ENCODE measurements around the gene WSB1.

Gene WSB1

DNA sequence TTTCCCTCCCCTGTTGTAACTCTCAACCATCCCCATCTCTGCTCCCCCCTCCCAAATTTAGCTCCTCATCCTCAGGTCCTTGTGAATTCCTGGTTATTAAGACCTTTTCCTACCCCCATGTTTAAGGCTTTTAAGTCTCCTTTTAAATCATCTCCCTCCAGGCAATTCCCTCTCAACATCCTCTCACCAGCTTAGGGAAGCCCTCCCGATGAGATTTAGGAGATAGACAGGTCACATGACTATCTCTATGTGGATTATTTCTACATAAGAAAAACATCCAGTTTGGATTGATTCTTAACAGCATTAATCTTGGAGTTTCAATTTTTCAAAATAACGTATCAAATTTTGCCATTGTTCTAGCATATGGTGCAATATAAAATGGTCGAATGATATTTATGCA lies 12.5 kb upstream of the WSB1 start:
- DNase-seq = no peak

DNA sequence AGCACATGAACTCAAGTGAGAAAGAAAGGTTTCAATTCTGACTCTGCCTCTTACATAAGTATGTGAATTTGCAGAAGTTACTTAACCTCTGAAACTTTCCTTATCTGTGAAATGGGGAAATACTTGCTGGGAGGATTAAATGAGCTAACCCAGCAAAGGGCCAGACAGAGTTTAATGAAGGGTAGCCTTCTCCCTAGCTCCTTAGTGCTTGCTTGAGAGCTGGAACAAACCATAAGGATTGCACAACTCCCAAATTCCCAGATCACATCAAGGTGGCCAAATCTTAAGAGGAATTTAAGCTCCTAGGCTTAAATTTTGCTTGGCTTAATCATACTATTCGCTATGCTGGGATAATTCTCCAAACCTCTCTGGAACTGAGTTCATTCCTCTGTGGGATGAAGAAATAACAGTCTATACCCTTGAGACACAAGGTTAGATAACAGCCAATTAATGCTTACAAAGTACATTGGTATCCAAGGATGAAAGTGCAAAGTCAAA lies 11.8 kb upstream of the WSB1 start:
- no peak for DNase-seq

DNA sequence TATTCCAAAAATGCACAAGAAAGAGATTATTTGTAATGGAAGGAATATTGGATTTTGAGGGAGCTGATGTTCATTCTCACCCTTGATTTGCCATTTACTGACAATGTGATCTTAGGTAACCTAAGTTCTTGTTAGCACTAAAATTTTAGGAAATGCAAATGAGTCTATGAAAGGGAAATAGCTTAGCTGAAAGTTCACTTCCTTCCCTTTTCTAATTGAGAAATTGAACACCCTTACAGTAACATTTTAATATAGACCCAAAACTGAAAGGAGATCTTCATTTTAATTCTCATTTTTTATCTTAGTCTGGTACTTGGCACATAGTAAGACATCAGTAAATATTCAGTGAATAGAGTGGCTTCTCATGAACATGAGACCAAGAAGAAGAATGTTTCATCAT lies 10.9 kb upstream of the WSB1 start:
- DNase-seq = no peak

DNA sequence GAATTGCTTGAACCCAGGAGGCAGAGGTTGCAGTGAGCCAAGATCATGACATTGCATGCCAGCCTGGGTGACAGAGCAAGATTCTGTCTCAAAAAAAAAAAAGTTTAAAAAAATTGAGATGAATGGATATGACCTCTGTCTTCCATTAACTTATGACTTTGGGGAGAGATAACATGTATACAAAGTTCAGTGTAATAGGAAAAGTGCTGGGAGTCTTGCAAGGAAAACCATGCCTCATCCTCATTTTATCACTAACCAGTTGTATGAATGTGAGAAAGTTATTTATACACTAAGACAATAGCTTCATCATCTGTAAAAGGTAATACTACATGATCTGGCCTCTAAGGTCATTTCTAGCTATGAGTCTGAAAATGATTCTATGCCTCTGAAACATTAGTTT lies 10.2 kb upstream of the WSB1 start:
- DNase-seq = no peak

DNA sequence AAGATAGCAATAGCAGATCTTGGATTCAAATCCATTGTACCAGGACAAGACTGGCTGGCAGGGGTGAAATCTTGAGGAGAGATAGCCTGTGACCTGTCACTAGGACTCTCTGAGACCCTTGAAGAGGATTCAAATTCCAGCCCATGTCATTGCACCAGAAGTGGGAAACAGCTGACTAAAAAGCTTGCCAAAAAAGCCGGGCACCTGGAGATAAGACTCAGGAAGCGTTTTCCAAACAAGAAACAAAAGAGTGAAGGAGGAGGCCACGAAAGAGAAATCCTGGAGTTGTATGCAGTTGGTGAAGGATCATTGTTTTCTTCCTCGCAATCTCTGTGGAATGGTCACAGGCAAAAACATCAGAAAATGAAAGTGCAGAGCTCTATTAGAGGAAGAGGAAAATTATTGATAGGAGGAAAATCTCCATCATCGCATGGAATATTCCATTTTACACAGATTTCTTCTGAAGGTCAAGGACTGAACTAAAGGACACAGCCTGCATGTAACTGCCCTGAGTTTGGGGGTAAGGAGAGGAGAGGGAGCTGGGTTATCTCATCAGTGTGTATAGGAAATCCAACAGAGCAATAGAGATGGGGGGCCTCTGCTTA lies 9.0 kb upstream of the WSB1 start:
- no peak for DNase-seq

DNA sequence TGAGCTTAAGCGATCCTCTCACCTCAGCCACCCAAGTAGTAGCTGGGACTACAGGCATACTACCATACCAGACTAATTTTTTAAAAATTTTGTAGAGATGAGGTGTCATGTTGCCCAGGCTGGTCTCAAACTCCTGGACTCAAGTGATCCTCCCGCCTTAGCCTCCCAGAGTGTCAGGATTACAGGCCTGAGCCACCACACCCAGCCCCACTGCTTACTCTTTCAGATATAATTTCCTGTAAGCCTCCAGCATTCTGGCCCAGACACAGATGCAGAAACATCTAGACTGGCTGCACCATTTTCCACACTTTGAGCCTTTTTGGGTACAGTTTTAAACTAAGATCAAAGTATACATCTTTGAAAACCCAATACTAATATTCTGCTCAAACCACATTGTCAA lies 8.4 kb upstream of the WSB1 start:
- DNase-seq = no peak

DNA sequence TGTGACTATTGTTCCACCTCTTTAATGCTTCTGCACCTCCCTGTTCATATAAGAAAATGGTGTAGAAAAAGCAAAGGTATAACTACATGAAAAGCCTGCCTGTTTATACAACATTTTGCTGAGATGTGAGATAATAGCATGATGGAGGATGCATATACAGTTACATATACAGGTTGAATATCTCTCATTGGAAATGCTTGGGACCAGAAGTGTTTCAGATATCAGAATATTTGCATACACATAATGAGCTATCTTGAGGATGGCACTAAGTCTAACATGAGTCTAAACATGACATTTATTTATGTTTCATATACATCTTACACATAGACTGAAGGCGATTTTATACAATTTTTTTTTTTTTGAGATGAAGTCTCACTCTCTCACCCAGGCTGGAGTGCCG lies 5.7 kb upstream of the WSB1 start:
- DNase-seq = no peak

DNA sequence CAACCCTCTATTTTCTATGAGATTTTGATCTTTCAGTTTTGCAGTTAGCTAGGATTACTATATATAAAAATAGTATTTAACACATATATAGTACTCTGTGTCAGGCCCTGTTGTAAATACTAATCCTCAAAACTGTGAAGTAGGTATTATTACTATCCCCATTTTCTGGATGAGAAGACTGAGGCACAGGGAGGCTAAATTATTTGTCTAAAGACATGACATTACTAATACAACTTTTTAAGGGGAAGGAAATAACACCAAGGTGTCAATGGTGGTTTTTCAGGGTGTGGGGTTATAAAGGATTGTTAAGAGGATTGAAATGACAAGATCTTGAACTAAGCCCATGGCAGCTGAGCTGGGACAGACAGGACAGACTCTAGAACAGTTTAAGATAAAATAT lies 4.1 kb upstream of the WSB1 start:
- DNase-seq = no peak

DNA sequence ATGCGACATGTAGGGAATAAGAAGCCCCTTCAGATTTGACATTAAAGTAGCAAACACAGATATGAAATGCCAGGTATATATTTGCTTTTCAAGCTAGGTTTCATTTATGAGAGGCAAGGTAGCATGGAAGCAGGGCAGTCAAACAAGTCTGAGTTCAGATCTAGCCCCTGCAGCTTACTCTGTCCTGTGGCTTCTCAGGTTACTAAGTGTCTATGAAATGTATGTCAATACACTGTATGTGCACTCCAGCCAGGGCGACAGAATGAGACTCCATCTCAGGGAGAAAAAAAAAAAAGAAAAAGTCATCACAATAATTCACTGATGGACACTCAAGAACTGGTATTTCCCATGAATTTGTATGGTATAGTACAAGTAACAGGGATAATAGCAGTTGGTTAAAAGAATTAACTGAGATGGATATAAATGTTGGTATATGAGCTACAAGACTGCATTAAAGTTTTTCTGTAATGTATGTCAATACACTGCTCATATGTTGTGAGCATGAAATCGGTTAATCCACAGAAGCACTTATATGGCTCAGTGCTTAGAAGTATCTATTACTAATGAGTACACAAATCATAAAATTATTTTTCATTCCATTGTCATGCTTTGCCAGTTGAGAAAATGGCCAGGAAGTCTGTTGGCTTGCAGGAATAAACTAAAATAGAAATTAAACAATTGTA lies 2.9 kb upstream of the WSB1 start:
- no peak for DNase-seq

DNA sequence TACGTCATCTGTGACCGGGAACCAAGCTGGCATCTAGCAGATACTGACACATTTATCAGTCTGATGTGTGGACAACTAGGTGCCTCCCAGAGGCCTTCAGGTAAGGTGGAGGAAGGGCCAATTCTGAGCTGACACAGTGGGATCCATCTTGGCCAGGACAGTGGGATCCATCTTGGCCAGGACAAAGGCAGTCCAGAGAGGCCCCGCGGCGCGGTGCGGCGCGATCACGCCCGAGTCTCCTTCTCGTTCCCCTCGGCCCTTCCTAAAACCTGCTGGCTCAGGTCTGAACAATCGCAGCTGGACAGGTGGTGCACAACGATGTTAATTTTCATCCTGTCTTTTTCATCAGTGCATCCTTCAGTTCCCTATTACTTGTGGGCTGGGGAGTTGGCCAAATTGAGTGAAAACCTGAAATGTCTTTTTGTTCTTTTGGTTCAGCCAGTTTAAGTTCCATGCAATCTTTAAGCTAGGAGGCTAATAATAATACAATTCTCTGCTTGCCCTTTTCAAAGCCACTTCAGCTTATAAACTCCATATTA lies 486 bp upstream of the WSB1 start:
- DNase-seq = no peak

DNA sequence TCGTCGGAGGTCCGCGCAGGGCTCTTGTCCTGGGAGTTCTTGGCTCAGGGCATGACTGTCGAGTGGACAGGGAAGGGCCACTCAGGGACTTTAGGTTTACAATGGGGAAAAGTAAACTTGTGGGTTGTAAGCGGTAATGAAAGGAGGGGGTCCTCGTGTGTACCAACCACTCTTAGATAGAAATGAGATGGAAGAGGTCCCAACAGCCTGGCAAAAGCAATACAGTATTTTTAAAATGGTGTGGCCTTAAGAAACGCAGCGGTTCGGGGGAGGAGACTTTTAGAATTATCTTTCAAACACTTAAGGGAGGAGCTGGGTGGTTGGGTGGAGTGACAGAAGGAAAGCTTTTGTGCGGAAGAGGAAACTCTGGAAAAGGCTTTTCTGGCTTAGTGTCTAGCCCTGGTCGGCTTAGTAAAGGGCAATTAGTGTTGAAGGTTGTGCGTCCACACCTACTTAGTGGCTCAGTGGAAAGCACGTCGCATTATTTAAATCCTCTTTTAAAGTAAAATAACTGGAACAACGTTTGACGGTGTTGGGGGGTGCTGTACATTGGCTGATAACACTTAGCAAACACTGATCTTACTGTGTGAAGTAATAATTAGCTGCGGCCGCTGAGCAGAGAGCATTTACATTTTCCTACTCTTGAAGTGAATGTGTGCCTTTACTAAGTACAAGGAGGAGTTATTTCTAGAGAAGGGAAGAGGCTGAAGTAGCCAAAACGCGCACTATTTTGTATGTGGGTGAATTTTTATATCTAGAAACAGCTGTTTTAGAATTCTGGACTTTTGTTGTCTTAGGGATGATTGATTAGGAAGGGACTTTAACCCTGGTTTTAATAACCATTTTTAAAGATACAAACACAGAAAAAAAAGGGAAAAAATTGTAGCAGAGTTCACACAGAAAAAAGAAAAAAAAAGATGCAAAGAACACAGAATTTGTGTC lies 1.0 kb downstream of the WSB1 start:
- peak; percentile 50 for DNase-seq

DNA sequence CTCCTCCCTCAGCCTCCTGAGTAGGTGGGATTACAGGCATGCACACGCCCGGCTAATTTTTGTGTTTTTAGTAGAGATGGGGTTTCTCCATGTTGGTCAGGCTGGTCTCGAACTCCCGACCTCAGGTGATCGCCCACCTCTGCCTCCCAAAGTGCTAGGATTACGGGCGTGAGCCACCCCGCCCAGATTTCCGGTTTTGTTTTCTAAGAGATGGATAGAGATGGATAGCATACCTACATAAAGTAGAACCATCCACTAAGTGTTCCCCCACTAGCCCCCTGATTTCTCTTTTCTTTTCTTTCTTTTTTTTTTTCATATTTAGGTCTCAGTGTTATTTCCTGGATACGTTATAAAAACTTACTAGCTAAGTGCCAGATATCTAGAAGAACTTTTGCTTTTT lies 2.0 kb downstream of the WSB1 start:
- DNase-seq = no peak

DNA sequence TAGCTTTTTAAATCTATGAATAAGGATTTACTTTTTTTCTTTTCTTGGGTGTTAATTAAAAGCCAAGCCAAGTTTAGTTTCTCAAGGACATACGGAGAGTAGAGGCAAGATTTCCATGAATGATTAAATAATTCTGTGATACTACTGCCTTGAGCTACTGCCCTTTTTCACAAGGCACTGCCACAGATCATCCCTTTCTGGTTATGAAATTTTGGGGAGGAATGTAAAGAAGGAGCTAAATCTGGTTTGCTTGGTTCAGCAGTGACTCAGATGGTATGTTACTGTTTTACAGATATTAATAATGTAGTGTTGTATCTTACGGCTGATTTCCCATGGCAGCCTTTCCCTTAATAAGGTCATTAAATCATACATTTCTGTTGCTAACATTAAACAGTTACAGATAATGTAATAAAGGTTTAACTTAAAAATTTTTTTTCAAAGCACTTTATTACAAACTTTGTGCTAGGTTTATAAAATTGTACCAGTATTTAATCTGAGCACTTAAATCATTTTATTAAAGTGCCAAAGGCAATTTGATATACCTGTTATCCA lies 2.6 kb downstream of the WSB1 start:
- DNase-seq = no peak

DNA sequence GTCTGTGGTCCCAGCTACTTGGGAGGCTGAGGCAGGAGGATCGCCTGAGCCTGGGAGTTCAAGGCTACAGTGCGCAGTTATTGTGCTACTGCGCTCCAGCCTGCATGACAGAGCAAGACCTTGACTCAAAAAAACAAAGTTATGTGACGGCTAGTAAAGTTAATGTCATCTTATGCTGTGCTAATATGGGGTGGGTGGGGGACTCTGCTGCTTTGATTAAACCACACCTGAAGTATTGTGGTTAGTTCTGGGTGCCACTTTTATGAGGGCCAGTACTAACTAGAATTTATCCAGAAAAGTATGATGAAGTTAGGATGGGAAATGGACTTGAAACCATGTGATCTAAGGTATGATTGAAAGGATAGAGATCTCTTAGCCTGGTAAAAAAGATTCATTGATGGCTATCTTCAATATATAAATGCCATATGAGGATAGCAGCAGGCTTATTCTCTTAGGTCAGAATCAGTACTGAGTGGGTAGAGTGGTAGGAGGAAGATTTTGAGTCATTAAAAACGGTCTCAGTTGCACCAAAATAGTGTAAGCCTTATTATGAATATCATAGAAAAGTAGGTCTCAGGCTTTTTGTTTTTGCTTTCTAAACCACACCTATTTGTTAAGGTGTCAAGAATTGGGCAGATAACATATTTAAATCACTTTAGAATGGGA lies 5.6 kb downstream of the WSB1 start:
- no peak for DNase-seq

DNA sequence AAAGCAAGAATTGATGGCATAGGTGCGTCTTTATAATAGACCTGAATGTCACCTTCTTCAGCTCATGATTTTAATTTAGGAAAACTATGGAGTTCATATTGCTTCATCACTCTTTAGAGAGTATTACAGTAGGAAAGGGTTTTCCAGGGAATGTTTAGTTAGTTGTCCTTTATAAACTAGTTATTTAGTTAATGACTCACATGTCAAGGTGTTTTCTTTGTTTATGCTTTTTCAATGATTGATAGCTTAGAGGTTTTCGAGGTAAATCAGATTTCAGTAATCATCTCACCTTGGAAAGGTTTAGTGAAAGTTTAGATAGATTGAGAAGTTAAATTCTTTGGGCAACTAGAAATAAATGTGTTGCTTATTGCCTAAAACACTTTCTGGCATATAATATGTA lies 9.8 kb downstream of the WSB1 start:
- no peak for DNase-seq

DNA sequence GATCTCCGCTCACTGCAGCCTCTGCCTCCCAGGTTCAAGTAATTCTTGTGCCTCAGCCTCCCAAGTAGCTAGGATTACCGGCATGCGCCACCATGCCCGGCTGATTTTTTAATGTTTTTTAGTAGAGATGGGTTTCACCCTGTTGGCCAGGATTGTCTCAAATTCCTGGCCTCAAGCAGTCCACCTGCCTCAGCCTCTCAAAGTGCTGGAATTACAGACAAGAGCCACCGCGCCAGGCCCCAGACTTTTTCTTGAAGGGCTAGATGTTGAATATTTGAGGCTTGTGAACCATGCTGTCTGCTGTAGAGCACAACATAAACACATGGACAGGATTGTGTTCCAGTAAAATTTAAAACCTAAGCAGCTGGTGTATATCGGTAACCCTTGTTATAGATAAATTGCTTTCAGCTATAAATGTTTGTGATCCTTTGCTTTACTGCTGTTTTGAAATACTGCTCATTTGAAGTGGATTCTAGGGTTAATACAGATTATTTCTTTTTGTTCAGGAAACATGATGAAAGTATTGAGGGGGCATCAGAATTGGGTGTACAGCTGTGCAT lies 12.4 kb downstream of the WSB1 start:
- no peak for DNase-seq

DNA sequence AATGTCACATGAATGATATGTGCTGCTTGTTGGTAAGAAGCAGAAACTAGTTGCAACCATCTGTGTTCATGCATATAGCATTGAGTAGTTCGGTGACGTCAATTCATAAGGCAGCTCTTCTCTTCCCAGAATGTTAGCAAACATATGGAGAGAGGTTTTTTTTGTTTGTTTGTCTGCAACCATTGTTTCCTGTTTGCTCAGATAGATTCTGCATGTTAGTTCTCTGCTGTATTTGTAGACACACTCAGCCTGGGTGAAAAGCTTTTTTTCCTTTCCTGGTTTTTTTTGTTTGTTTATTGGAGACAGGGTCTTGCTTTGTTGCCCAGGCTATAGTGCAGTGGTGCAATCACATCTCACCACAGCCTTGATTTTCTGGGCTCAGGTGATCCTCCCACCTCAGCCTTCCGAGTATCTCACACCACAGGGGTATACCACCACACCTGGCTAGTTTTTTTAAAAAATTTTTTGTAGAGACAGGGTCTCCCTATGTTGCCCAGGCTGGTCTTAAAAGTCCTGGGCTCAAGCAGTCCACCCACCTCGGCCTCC lies 16.7 kb downstream of the WSB1 start:
- no peak for DNase-seq

DNA sequence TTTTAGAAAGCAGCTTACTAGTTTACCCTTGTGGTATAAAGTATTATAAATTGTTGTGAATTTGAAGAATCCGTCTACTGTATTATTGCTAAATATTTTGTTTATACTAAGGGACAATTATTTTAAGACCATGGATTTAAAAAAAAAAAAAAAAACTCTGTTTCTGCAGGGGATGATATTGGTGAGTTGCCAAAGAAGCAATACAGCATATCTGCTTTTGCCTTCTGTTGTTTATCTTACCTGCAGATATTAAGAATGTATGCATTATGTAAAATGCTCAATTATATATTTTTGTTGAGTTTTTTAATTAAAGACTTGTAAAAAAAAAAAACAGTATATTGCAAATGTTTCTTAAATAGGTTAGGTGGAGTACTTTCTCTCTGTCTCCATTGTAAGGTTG lies 19.4 kb downstream of the WSB1 start:
- DNase-seq = no peak

DNA sequence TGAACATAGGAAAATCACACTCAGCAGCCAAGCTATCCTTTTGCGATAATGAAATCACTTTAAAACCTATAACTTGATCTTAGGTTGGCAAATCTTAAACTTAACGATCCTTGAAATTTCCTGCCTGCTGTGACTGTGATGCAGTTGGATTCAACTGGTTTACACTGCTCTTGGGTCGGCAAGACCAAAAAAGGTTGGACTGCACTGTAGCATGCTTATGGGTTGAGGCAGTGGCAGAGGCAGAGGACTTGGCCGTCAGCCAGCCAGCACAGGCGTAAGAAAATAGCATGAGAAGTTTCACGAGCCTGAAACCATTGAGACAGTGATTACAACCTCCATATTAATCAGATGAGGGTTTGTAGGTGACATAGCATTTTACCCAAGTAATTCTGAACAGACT lies 21.4 kb downstream of the WSB1 start:
- DNase-seq = no peak

DNA sequence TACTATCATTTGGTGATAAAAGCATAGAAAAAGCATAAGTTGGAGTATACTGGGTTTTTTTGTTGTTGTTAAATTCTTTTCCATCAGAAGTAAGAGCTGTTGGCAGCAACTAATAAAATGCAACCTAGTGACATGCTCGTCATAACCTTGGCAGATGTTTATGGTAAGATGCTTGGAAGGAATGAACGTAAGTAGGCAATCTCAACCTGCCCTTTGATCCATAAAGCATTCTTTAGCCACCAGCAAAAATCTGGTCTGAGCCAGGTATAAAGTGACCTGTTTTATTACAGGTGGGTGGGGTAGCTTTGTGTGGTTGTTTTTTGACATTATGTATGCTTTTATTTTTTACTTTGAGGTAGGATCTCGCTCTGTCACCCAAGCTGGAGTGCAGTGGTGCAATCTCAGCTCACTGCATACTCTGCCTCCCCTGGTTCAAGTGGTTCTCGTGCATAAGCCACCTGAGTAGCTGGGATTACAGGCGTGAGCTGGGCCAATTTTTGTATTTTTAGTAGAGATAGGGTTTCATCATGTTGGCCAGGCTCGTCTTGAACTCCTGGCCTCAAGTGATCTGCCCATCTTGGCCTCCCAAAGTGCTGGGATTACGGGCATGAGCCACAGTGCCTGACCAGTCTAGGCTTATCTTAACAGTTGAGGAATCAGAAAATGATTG lies 22.0 kb downstream of the WSB1 start:
- DNase-seq = no peak

DNA sequence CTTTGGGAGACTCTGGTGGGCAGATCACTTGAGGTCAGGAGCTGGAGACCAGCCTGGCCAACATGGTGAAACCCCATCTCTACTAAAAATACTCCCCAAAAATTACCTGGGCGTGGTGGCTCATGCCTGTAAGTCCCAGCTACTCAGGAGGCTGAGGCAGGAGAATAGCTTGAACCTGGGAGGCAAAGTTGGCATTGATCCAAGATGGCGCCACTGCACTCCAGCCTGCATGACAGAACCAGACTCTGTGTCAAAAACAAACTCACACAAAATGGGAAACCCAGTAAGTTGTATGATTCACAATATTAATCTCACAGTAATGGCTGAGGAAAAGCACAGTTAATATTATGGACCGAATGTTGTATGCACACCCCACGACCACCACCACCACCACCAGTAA lies 24.3 kb downstream of the WSB1 start:
- DNase-seq = no peak

DNA sequence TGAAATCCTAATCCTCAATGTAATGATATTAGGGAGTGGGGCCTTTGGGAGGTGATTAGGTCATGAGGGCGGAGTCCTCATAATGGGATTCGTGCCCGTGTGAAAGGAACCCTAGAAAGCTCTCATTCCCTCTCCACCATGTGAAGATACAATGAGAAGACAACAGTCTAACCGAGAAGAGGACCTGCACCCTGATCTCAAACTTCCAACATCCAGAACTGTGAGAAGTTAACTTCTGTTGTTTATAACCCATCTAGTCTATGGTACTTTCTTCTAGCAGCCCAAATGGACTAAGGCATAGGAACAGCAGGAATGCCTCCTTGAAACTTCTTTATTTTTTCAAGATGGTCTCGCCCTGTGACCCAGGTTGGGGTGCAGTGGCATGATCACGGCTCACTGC lies 24.7 kb downstream of the WSB1 start:
- no peak for DNase-seq
